GM12891 (cell line): ENCODE results near the gene CAPN2.

ENCODE experiments used
- DNase-seq: peaks from one replicate; pipeline ENCODE4 v3.0.0; 2011; ENCODE audit warnings: low spot score; ENCODE audit not compliant: insufficient read length
- FAIRE-seq: peaks from 2 replicates; lab custom pipeline; 2011; peaks lifted over from hg19 to GRCh38; lab: Jason Lieb, UNC
- PAX5 ChIP-seq: IDR thresholded peaks from 2 replicates; pipeline ENCODE4 v1.6.1; 2011; ENCODE audit warnings: low read length, moderate library complexity, mild to moderate bottlenecking; ENCODE audit not compliant: insufficient read depth, severe bottlenecking
- POLR2A ChIP-seq: IDR thresholded peaks from 2 replicates; pipeline ENCODE4 v1.6.1; 2011; ENCODE audit warnings: low read depth, low read length, control low read depth
- POLR2AphosphoS5 ChIP-seq: IDR thresholded peaks from 2 replicates; pipeline ENCODE4 v1.6.1; 2011; ENCODE audit warnings: low read depth, low read length, control low read depth
- POU2F2 ChIP-seq: IDR thresholded peaks from 2 replicates; pipeline ENCODE4 v1.6.1; 2011; ENCODE audit warnings: low read depth, mild to moderate bottlenecking, control low read depth, low read length, moderate library complexity
- SPI1 ChIP-seq: IDR thresholded peaks from 2 replicates; pipeline ENCODE4 v1.6.1; 2011; ENCODE audit warnings: low read depth, low read length, control low read depth
- TAF1 ChIP-seq: IDR thresholded peaks from 2 replicates; pipeline ENCODE4 v1.6.1; 2011; ENCODE audit warnings: low read depth, low read length, control low read depth

CAPN2 gene

GRCh38 chr1:223717123-223717522 lies 4.8 kb downstream of the CAPN2 start:
- FAIRE-seq (no peak), DNase-seq (no peak)
- TF ChIP-seq SPI1 (no peak), PAX5 (no peak), POLR2A (no peak)

DNA sequence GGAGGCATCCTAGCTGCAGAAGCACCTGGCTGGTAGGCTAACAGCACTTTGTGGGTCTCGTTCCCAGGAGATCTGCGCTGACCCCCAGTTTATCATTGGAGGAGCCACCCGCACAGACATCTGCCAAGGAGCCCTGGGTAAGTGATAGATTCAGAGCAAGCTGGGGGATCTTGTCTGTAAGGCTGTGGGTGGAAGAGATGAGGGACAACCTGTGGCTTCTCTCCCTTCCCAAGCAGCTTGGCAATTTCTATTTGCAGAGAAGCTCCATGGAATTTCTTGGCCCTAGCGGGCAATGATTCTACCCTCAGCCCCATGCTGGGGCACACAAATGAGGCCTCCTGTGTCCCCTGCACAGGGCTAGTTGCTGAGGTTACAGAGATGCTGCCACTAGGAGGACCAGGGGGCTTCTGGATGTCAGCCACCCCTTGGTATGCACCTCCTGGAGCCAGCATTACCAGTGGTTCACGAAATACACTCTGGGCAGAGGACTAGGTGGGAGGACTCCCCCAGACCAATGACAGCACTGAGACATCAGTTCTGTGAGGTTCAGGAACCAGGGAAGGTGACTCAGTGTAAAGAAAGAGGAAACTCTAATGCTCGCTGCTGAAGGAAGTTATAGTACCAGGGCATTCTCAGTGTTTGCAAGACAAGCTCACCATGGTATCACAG lies 5.5 kb downstream of the CAPN2 start:
- no peak for DNase-seq
- TF ChIP-seq POU2F2 (no peak), TAF1 (no peak), POLR2A (no peak), PAX5 (no peak), SPI1 (no peak), POLR2AphosphoS5 (no peak)
- no peak for FAIRE-seq

- FAIRE-seq: no peak
- no peak for DNase-seq
- TF ChIP-seq PAX5 (no peak), TAF1 (no peak), SPI1 (no peak), POLR2AphosphoS5 (no peak), POLR2A (no peak), POU2F2 (no peak)
Measured at GRCh38 chr1:223718850-223719249, 6.5 kb downstream of the CAPN2 start.

GRCh38 chr1:223720971-223721591 lies 8.7 kb downstream of the CAPN2 start:
- no peak for DNase-seq
- TF ChIP-seq POU2F2 (no peak), TAF1 (no peak), POLR2A (no peak), SPI1 (no peak), POLR2AphosphoS5 (no peak), PAX5 (no peak)
- no peak for FAIRE-seq

GRCh38 chr1:223721658-223722607 lies 9.6 kb downstream of the CAPN2 start:
- FAIRE-seq (no peak), DNase-seq (no peak)
- TF ChIP-seq POLR2AphosphoS5: no peak
- TF ChIP-seq PAX5: no peak
- no peak for TF ChIP-seq POLR2A
- no peak for TF ChIP-seq TAF1
- no peak for TF ChIP-seq SPI1

- TF ChIP-seq POLR2A (no peak), POU2F2 (no peak), PAX5 (no peak), TAF1 (no peak), SPI1 (no peak), POLR2AphosphoS5 (no peak)
- FAIRE-seq (no peak), DNase-seq (no peak)
Measured at GRCh38 chr1:223723351-223723904, 11.1 kb downstream of the CAPN2 start.

DNA sequence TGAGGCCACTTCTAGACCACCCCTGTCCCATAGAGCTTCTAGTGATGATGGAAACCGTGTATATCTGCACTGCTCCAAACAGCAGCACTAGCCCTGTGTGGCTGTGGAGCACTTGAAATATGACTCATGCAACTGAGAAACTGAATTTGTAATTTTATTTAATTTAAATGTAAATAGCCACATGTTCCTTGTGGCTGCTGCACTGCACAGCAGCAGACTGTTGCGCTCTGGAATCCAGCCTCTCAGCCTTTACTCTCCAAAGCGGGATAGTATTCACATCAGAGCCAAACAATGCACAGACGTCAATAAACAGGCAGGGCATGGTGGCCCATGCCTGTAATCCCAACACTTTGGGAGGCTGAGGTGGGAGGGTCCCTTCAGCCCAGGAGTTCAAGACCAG lies 12.0 kb downstream of the CAPN2 start:
- TF ChIP-seq SPI1 (no peak), PAX5 (no peak), POLR2AphosphoS5 (no peak), TAF1 (no peak), POU2F2 (no peak), POLR2A (no peak)
- no peak for FAIRE-seq
- DNase-seq: no peak

- FAIRE-seq: no peak
- no peak for DNase-seq
- TF ChIP-seq SPI1: no peak
- TF ChIP-seq POLR2A: no peak
- TF ChIP-seq POU2F2: no peak
Measured at GRCh38 chr1:223725578-223725977, 13.2 kb downstream of the CAPN2 start.

DNA sequence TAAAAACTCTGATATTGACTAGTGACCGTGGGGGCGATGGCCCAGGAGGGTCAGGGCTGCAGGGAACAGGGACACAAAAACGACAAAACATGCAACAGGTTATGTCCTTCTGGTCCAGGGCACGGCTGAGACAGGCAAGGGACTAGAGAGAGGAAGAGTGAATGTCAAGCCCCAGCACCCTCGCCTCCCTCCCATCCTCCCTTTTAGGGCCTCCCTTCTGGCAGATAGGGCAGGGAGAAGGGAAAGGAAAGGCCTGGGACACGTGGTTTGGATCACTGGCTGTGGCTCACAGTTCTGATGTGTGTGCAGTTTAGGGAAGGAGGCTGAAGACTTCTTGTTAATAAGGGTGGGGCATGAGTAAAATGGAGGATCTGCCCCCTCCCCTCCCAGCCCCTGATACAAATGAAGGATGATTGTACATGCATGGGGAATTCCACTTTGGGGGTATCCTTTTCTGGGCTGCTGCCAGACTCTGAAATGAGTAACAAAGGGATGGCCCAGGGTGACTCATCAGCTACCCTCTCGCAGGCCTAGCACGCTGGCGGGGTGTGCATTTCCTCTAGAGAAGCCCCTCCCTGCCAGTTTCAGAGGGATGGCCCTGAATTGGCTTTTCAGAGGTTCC lies 14.2 kb downstream of the CAPN2 start:
- peak; percentile 80 for FAIRE-seq
- DNase-seq: peak; percentile 70
- TF ChIP-seq SPI1 (0 out of 2 replicates have a peak, but pooled peaks have one; percentile 20), POU2F2 (peak; percentile 69; the same call in 1 of the 2 replicates), POLR2AphosphoS5 (no peak), PAX5 (no peak)
